Measurements from ENCODE around the gene BBLN. TPM values are rescaled to one million over a fixed set of nuclear protein-coding genes. Genes with fewer than 3 reads are reported as not detected.

BBLN gene
- total RNA-seq, 1 donor from 2014 or later = 389 TPM

GRCh38 chr9:128116104-128117083 lies 43.7 kb upstream of the BBLN start:
- H3K27me3 ChIP-seq = no peaks in the 10 kb centered on the region
- intact Hi-C loops (cut with DNase I) = loop anchor here (2.0 to 5.0 kb wide), 2 partner anchors 79 to 172 kb away; no protein-coding TSS in a partner anchor
- TF ChIP-seq, protein P1, sequence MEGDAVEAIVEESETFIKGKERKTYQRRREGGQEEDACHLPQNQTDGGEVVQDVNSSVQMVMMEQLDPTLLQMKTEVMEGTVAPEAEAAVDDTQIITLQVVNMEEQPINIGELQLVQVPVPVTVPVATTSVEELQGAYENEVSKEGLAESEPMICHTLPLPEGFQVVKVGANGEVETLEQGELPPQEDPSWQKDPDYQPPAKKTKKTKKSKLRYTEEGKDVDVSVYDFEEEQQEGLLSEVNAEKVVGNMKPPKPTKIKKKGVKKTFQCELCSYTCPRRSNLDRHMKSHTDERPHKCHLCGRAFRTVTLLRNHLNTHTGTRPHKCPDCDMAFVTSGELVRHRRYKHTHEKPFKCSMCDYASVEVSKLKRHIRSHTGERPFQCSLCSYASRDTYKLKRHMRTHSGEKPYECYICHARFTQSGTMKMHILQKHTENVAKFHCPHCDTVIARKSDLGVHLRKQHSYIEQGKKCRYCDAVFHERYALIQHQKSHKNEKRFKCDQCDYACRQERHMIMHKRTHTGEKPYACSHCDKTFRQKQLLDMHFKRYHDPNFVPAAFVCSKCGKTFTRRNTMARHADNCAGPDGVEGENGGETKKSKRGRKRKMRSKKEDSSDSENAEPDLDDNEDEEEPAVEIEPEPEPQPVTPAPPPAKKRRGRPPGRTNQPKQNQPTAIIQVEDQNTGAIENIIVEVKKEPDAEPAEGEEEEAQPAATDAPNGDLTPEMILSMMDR (IDR thresholded peaks at IDR 0.05) = no peak
- no peaks in the 10 kb centered on the region for H3K9me3 ChIP-seq
- no peak overlapping the region for H3K27ac ChIP-seq
- no peak overlapping the region for H3K4me3 ChIP-seq
- H3K4me1 ChIP-seq = peaks cover 0 to 4% of the 10 kb centered on the region in 2 donors
- peaks cover 12 to 14% of the 10 kb centered on the region in 2 donors for H3K36me3 ChIP-seq
- DNase-seq (ENCODE audit: low spot score in 2 of 2) = no peak

GRCh38 chr9:128117613-128118471 lies 42.2 kb upstream of the BBLN start:
- Histone ChIP-seq H3K36me3 (peaks cover 24 to 25% of the 10 kb centered on the region in 2 donors), H3K4me1 (peaks cover 0 to 4% of the 10 kb centered on the region in 2 donors), H3K27me3 (no peaks in the 10 kb centered on the region), H3K4me3 (peak overlapping the region in 1 of 2 donors; percentile 16), H3K9me3 (no peaks in the 10 kb centered on the region), H3K27ac (no peak overlapping the region)
- intact Hi-C loops (cut with DNase I) = loop anchor here (2.0 to 5.0 kb wide), 2 partner anchors 81 to 173 kb away; no protein-coding TSS in a partner anchor
- TF ChIP-seq, protein P1 (IDR thresholded peaks at IDR 0.05) = peak; percentile 100
- peak; percentile 61 to 94 for DNase-seq (ENCODE audit: low spot score in 2 of 2)

GRCh38 chr9:128118472-128118857 lies 41.6 kb upstream of the BBLN start:
- no peaks in the 10 kb centered on the region for H3K27me3 ChIP-seq
- H3K4me3 ChIP-seq = no peak overlapping the region
- H3K36me3 ChIP-seq = peaks cover 28% of the 10 kb centered on the region in 2 donors
- H3K4me1 ChIP-seq = peaks cover 0 to 4% of the 10 kb centered on the region in 2 donors
- intact Hi-C loops (cut with DNase I) = loop anchor here (5.0 kb wide), 1 partner anchor 81 kb away; no protein-coding TSS in a partner anchor
- DNase-seq (ENCODE audit: low spot score in 2 of 2) = no peak
- no peaks in the 10 kb centered on the region for H3K9me3 ChIP-seq
- TF ChIP-seq, protein P1 (IDR thresholded peaks at IDR 0.05) = no peak
- no peak overlapping the region for H3K27ac ChIP-seq

DNA sequence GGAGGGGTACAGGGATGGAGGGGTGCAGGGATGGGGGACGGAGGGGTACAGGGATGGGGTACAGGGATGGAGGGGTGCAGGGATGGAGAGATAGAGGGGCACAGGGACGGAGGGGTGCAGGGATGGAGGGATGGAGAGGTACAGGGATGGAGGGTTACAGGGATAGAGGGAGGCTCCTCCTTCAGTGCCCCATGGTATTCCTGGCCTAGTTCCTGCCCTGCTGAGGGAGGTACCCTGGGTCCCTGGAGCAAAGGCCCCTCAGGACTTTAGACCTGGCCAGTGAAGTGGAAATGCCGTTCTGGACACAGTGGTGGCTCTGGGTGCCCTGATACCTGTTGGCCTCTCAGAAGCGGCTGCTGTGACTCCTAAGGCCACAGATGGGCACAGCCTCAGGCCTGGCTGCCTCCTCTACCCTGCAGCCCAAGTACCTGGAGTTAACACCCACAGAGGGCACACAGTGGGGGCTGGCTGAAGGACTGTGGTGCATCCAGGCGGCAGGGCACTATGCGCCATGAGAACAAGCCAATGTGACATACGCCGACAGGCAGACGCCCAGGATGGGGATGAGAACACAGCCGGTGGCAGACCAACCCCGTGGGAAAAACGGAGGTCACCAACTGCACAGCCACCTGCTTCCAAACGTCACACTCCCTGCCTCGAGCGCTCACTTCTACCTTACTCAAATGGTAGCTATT lies 40.9 kb upstream of the BBLN start:
- no peak overlapping the region for H3K27ac ChIP-seq
- intact Hi-C loops (cut with DNase I) = loop anchor here (5.0 kb wide), 1 partner anchor 82 kb away; no protein-coding TSS in a partner anchor
- TF ChIP-seq, protein P1 (IDR thresholded peaks at IDR 0.05) = no peak
- peaks cover 25 to 31% of the 10 kb centered on the region in 2 donors for H3K36me3 ChIP-seq
- H3K9me3 ChIP-seq = no peaks in the 10 kb centered on the region
- DNase-seq (ENCODE audit: low spot score in 2 of 2) = no peak
- no peaks in the 10 kb centered on the region for H3K27me3 ChIP-seq
- no peak overlapping the region for H3K4me3 ChIP-seq
- H3K4me1 ChIP-seq = peaks cover 0 to 4% of the 10 kb centered on the region in 2 donors
